ENCODE data around the gene WSB1.
A peak's percentile ranks its signal among the peaks of the same experiment; 100 is the strongest.

Gene WSB1

DNA sequence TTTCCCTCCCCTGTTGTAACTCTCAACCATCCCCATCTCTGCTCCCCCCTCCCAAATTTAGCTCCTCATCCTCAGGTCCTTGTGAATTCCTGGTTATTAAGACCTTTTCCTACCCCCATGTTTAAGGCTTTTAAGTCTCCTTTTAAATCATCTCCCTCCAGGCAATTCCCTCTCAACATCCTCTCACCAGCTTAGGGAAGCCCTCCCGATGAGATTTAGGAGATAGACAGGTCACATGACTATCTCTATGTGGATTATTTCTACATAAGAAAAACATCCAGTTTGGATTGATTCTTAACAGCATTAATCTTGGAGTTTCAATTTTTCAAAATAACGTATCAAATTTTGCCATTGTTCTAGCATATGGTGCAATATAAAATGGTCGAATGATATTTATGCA lies 12.5 kb upstream of the WSB1 start:
- DNase-seq = no peak

DNA sequence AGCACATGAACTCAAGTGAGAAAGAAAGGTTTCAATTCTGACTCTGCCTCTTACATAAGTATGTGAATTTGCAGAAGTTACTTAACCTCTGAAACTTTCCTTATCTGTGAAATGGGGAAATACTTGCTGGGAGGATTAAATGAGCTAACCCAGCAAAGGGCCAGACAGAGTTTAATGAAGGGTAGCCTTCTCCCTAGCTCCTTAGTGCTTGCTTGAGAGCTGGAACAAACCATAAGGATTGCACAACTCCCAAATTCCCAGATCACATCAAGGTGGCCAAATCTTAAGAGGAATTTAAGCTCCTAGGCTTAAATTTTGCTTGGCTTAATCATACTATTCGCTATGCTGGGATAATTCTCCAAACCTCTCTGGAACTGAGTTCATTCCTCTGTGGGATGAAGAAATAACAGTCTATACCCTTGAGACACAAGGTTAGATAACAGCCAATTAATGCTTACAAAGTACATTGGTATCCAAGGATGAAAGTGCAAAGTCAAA lies 11.8 kb upstream of the WSB1 start:
- DNase-seq = no peak

DNA sequence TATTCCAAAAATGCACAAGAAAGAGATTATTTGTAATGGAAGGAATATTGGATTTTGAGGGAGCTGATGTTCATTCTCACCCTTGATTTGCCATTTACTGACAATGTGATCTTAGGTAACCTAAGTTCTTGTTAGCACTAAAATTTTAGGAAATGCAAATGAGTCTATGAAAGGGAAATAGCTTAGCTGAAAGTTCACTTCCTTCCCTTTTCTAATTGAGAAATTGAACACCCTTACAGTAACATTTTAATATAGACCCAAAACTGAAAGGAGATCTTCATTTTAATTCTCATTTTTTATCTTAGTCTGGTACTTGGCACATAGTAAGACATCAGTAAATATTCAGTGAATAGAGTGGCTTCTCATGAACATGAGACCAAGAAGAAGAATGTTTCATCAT lies 10.9 kb upstream of the WSB1 start:
- no peak for DNase-seq

DNA sequence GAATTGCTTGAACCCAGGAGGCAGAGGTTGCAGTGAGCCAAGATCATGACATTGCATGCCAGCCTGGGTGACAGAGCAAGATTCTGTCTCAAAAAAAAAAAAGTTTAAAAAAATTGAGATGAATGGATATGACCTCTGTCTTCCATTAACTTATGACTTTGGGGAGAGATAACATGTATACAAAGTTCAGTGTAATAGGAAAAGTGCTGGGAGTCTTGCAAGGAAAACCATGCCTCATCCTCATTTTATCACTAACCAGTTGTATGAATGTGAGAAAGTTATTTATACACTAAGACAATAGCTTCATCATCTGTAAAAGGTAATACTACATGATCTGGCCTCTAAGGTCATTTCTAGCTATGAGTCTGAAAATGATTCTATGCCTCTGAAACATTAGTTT lies 10.2 kb upstream of the WSB1 start:
- no peak for DNase-seq

DNA sequence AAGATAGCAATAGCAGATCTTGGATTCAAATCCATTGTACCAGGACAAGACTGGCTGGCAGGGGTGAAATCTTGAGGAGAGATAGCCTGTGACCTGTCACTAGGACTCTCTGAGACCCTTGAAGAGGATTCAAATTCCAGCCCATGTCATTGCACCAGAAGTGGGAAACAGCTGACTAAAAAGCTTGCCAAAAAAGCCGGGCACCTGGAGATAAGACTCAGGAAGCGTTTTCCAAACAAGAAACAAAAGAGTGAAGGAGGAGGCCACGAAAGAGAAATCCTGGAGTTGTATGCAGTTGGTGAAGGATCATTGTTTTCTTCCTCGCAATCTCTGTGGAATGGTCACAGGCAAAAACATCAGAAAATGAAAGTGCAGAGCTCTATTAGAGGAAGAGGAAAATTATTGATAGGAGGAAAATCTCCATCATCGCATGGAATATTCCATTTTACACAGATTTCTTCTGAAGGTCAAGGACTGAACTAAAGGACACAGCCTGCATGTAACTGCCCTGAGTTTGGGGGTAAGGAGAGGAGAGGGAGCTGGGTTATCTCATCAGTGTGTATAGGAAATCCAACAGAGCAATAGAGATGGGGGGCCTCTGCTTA lies 9.0 kb upstream of the WSB1 start:
- no peak for DNase-seq

DNA sequence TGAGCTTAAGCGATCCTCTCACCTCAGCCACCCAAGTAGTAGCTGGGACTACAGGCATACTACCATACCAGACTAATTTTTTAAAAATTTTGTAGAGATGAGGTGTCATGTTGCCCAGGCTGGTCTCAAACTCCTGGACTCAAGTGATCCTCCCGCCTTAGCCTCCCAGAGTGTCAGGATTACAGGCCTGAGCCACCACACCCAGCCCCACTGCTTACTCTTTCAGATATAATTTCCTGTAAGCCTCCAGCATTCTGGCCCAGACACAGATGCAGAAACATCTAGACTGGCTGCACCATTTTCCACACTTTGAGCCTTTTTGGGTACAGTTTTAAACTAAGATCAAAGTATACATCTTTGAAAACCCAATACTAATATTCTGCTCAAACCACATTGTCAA lies 8.4 kb upstream of the WSB1 start:
- DNase-seq = no peak

DNA sequence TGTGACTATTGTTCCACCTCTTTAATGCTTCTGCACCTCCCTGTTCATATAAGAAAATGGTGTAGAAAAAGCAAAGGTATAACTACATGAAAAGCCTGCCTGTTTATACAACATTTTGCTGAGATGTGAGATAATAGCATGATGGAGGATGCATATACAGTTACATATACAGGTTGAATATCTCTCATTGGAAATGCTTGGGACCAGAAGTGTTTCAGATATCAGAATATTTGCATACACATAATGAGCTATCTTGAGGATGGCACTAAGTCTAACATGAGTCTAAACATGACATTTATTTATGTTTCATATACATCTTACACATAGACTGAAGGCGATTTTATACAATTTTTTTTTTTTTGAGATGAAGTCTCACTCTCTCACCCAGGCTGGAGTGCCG lies 5.7 kb upstream of the WSB1 start:
- no peak for DNase-seq

DNA sequence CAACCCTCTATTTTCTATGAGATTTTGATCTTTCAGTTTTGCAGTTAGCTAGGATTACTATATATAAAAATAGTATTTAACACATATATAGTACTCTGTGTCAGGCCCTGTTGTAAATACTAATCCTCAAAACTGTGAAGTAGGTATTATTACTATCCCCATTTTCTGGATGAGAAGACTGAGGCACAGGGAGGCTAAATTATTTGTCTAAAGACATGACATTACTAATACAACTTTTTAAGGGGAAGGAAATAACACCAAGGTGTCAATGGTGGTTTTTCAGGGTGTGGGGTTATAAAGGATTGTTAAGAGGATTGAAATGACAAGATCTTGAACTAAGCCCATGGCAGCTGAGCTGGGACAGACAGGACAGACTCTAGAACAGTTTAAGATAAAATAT lies 4.1 kb upstream of the WSB1 start:
- DNase-seq = no peak

DNA sequence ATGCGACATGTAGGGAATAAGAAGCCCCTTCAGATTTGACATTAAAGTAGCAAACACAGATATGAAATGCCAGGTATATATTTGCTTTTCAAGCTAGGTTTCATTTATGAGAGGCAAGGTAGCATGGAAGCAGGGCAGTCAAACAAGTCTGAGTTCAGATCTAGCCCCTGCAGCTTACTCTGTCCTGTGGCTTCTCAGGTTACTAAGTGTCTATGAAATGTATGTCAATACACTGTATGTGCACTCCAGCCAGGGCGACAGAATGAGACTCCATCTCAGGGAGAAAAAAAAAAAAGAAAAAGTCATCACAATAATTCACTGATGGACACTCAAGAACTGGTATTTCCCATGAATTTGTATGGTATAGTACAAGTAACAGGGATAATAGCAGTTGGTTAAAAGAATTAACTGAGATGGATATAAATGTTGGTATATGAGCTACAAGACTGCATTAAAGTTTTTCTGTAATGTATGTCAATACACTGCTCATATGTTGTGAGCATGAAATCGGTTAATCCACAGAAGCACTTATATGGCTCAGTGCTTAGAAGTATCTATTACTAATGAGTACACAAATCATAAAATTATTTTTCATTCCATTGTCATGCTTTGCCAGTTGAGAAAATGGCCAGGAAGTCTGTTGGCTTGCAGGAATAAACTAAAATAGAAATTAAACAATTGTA lies 2.9 kb upstream of the WSB1 start:
- no peak for DNase-seq

DNA sequence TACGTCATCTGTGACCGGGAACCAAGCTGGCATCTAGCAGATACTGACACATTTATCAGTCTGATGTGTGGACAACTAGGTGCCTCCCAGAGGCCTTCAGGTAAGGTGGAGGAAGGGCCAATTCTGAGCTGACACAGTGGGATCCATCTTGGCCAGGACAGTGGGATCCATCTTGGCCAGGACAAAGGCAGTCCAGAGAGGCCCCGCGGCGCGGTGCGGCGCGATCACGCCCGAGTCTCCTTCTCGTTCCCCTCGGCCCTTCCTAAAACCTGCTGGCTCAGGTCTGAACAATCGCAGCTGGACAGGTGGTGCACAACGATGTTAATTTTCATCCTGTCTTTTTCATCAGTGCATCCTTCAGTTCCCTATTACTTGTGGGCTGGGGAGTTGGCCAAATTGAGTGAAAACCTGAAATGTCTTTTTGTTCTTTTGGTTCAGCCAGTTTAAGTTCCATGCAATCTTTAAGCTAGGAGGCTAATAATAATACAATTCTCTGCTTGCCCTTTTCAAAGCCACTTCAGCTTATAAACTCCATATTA lies 486 bp upstream of the WSB1 start:
- DNase-seq = no peak

DNA sequence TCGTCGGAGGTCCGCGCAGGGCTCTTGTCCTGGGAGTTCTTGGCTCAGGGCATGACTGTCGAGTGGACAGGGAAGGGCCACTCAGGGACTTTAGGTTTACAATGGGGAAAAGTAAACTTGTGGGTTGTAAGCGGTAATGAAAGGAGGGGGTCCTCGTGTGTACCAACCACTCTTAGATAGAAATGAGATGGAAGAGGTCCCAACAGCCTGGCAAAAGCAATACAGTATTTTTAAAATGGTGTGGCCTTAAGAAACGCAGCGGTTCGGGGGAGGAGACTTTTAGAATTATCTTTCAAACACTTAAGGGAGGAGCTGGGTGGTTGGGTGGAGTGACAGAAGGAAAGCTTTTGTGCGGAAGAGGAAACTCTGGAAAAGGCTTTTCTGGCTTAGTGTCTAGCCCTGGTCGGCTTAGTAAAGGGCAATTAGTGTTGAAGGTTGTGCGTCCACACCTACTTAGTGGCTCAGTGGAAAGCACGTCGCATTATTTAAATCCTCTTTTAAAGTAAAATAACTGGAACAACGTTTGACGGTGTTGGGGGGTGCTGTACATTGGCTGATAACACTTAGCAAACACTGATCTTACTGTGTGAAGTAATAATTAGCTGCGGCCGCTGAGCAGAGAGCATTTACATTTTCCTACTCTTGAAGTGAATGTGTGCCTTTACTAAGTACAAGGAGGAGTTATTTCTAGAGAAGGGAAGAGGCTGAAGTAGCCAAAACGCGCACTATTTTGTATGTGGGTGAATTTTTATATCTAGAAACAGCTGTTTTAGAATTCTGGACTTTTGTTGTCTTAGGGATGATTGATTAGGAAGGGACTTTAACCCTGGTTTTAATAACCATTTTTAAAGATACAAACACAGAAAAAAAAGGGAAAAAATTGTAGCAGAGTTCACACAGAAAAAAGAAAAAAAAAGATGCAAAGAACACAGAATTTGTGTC lies 1.0 kb downstream of the WSB1 start:
- DNase-seq = peak; percentile 78

DNA sequence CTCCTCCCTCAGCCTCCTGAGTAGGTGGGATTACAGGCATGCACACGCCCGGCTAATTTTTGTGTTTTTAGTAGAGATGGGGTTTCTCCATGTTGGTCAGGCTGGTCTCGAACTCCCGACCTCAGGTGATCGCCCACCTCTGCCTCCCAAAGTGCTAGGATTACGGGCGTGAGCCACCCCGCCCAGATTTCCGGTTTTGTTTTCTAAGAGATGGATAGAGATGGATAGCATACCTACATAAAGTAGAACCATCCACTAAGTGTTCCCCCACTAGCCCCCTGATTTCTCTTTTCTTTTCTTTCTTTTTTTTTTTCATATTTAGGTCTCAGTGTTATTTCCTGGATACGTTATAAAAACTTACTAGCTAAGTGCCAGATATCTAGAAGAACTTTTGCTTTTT lies 2.0 kb downstream of the WSB1 start:
- DNase-seq = no peak

DNA sequence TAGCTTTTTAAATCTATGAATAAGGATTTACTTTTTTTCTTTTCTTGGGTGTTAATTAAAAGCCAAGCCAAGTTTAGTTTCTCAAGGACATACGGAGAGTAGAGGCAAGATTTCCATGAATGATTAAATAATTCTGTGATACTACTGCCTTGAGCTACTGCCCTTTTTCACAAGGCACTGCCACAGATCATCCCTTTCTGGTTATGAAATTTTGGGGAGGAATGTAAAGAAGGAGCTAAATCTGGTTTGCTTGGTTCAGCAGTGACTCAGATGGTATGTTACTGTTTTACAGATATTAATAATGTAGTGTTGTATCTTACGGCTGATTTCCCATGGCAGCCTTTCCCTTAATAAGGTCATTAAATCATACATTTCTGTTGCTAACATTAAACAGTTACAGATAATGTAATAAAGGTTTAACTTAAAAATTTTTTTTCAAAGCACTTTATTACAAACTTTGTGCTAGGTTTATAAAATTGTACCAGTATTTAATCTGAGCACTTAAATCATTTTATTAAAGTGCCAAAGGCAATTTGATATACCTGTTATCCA lies 2.6 kb downstream of the WSB1 start:
- no peak for DNase-seq

DNA sequence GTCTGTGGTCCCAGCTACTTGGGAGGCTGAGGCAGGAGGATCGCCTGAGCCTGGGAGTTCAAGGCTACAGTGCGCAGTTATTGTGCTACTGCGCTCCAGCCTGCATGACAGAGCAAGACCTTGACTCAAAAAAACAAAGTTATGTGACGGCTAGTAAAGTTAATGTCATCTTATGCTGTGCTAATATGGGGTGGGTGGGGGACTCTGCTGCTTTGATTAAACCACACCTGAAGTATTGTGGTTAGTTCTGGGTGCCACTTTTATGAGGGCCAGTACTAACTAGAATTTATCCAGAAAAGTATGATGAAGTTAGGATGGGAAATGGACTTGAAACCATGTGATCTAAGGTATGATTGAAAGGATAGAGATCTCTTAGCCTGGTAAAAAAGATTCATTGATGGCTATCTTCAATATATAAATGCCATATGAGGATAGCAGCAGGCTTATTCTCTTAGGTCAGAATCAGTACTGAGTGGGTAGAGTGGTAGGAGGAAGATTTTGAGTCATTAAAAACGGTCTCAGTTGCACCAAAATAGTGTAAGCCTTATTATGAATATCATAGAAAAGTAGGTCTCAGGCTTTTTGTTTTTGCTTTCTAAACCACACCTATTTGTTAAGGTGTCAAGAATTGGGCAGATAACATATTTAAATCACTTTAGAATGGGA lies 5.6 kb downstream of the WSB1 start:
- no peak for DNase-seq

DNA sequence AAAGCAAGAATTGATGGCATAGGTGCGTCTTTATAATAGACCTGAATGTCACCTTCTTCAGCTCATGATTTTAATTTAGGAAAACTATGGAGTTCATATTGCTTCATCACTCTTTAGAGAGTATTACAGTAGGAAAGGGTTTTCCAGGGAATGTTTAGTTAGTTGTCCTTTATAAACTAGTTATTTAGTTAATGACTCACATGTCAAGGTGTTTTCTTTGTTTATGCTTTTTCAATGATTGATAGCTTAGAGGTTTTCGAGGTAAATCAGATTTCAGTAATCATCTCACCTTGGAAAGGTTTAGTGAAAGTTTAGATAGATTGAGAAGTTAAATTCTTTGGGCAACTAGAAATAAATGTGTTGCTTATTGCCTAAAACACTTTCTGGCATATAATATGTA lies 9.8 kb downstream of the WSB1 start:
- no peak for DNase-seq

DNA sequence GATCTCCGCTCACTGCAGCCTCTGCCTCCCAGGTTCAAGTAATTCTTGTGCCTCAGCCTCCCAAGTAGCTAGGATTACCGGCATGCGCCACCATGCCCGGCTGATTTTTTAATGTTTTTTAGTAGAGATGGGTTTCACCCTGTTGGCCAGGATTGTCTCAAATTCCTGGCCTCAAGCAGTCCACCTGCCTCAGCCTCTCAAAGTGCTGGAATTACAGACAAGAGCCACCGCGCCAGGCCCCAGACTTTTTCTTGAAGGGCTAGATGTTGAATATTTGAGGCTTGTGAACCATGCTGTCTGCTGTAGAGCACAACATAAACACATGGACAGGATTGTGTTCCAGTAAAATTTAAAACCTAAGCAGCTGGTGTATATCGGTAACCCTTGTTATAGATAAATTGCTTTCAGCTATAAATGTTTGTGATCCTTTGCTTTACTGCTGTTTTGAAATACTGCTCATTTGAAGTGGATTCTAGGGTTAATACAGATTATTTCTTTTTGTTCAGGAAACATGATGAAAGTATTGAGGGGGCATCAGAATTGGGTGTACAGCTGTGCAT lies 12.4 kb downstream of the WSB1 start:
- DNase-seq = no peak

DNA sequence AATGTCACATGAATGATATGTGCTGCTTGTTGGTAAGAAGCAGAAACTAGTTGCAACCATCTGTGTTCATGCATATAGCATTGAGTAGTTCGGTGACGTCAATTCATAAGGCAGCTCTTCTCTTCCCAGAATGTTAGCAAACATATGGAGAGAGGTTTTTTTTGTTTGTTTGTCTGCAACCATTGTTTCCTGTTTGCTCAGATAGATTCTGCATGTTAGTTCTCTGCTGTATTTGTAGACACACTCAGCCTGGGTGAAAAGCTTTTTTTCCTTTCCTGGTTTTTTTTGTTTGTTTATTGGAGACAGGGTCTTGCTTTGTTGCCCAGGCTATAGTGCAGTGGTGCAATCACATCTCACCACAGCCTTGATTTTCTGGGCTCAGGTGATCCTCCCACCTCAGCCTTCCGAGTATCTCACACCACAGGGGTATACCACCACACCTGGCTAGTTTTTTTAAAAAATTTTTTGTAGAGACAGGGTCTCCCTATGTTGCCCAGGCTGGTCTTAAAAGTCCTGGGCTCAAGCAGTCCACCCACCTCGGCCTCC lies 16.7 kb downstream of the WSB1 start:
- no peak for DNase-seq

DNA sequence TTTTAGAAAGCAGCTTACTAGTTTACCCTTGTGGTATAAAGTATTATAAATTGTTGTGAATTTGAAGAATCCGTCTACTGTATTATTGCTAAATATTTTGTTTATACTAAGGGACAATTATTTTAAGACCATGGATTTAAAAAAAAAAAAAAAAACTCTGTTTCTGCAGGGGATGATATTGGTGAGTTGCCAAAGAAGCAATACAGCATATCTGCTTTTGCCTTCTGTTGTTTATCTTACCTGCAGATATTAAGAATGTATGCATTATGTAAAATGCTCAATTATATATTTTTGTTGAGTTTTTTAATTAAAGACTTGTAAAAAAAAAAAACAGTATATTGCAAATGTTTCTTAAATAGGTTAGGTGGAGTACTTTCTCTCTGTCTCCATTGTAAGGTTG lies 19.4 kb downstream of the WSB1 start:
- DNase-seq = no peak

DNA sequence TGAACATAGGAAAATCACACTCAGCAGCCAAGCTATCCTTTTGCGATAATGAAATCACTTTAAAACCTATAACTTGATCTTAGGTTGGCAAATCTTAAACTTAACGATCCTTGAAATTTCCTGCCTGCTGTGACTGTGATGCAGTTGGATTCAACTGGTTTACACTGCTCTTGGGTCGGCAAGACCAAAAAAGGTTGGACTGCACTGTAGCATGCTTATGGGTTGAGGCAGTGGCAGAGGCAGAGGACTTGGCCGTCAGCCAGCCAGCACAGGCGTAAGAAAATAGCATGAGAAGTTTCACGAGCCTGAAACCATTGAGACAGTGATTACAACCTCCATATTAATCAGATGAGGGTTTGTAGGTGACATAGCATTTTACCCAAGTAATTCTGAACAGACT lies 21.4 kb downstream of the WSB1 start:
- peak; percentile 49 for DNase-seq

DNA sequence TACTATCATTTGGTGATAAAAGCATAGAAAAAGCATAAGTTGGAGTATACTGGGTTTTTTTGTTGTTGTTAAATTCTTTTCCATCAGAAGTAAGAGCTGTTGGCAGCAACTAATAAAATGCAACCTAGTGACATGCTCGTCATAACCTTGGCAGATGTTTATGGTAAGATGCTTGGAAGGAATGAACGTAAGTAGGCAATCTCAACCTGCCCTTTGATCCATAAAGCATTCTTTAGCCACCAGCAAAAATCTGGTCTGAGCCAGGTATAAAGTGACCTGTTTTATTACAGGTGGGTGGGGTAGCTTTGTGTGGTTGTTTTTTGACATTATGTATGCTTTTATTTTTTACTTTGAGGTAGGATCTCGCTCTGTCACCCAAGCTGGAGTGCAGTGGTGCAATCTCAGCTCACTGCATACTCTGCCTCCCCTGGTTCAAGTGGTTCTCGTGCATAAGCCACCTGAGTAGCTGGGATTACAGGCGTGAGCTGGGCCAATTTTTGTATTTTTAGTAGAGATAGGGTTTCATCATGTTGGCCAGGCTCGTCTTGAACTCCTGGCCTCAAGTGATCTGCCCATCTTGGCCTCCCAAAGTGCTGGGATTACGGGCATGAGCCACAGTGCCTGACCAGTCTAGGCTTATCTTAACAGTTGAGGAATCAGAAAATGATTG lies 22.0 kb downstream of the WSB1 start:
- DNase-seq = no peak

DNA sequence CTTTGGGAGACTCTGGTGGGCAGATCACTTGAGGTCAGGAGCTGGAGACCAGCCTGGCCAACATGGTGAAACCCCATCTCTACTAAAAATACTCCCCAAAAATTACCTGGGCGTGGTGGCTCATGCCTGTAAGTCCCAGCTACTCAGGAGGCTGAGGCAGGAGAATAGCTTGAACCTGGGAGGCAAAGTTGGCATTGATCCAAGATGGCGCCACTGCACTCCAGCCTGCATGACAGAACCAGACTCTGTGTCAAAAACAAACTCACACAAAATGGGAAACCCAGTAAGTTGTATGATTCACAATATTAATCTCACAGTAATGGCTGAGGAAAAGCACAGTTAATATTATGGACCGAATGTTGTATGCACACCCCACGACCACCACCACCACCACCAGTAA lies 24.3 kb downstream of the WSB1 start:
- DNase-seq = no peak
